Stimulated activated naive B cell treated with anti-CD40 and anti-IgM and Interleukin-4, amounts not matched to agents 10 μg/mL and 1 μg/mL and 100 μg/mL, for 72 hours (primary cell): ENCODE results near the gene TPD52L1.
A peak's percentile ranks its signal among the peaks of the same experiment; 100 is the strongest.
"Not testable (repeated sequence)": the region's sequence is repeated elsewhere in the genome, so short reads cannot be mapped to it uniquely, and the experiment has no call there.

Experiments
- ATAC-seq, 2 donors: fragments of 150-1000 bp; cut with Tn5 transposase; replicated peaks; 2 replicates each; pipeline ENCODE4 v1.10.0; 2021; ENCODE audit warnings: moderate library complexity in 1 of 2
- DNase-seq: peaks from one replicate; pipeline ENCODE4 v3.0.0; 2021
- H3K27ac Mint-ChIP-seq: one replicate; pipeline ENCODE4 v1.8.0; 2022; ENCODE audit warnings: mild to moderate bottlenecking, mixed read lengths
- H3K27me3 Mint-ChIP-seq, 2 donors: one replicate each; pipeline ENCODE4 v1.8.0; 2022; ENCODE audit warnings: mixed read lengths in 2 of 2
- H3K36me3 Mint-ChIP-seq, 2 donors: one replicate each; pipeline ENCODE4 v1.8.0; 2022; ENCODE audit warnings: mixed read lengths in 2 of 2, mild to moderate bottlenecking in 1 of 2
- H3K4me1 Mint-ChIP-seq, 2 donors: one replicate each; pipeline ENCODE4 v1.8.0; 2022; ENCODE audit warnings: mixed read lengths in 2 of 2, mild to moderate bottlenecking in 1 of 2
- H3K4me3 Mint-ChIP-seq, 2 donors: one replicate each; pipeline ENCODE4 v1.8.0; 2022; ENCODE audit warnings: mild to moderate bottlenecking in 2 of 2, mixed read lengths in 2 of 2, moderate library complexity in 1 of 2
- H3K9me3 Mint-ChIP-seq, 2 donors: one replicate each; pipeline ENCODE4 v1.8.0; 2022; ENCODE audit warnings: mixed read lengths in 2 of 2, mild to moderate bottlenecking in 1 of 2

TPD52L1 gene

GRCh38 chr6:125280370-125281035 lies 126.9 kb downstream of the TPD52L1 start:
- H3K27me3 Mint-ChIP-seq, H3K27ac Mint-ChIP-seq, DNase-seq, H3K4me3 Mint-ChIP-seq, ATAC-seq: not testable (repeated sequence)
- peaks cover 78 to 87% of the 10 kb centered on the region in 2 donors for H3K36me3 Mint-ChIP-seq
- H3K4me1 Mint-ChIP-seq, result peaks cover 12 to 35% of the 10 kb centered on the region in 2 donors
- H3K9me3 Mint-ChIP-seq, result peaks cover 17 to 18% of the 10 kb centered on the region in 2 donors

DNA sequence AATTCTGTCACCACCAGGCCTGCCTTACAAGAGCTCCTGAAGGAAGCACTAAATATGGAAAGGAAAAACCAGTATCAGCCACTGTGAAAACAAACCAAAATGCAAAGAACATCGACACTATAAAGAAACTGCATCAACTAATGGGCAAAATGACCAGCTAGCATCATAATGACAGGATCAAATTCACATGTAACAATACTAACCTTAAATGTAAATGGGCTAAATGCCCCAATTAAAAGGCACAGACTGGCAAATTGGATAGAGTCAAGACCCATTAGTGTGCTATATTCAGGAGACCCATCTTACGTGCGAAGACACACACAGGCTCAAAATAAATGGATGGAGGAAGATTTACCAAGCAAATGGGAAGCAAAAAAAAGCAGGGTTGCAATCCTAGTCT lies 128.9 kb downstream of the TPD52L1 start:
- H3K27ac Mint-ChIP-seq, DNase-seq, H3K27me3 Mint-ChIP-seq, ATAC-seq, H3K4me3 Mint-ChIP-seq: not testable (repeated sequence)
- Mint-ChIP-seq H3K9me3 (peaks cover 20 to 22% of the 10 kb centered on the region in 2 donors), H3K36me3 (peaks cover 81 to 90% of the 10 kb centered on the region in 2 donors), H3K4me1 (peaks cover 14 to 37% of the 10 kb centered on the region in 2 donors)

GRCh38 chr6:125285353-125285752 lies 131.8 kb downstream of the TPD52L1 start:
- Mint-ChIP-seq H3K9me3 (peaks cover 25 to 27% of the 10 kb centered on the region in 2 donors), H3K4me1 (peaks cover 12 to 40% of the 10 kb centered on the region in 2 donors), H3K27ac (no peak overlapping the region)

GRCh38 chr6:125285936-125286335 lies 132.4 kb downstream of the TPD52L1 start:
- Mint-ChIP-seq H3K4me1 (peaks cover 12 to 38% of the 10 kb centered on the region in 2 donors), H3K9me3 (peaks cover 23 to 26% of the 10 kb centered on the region in 2 donors), H3K27me3 (no peaks in the 10 kb centered on the region), H3K36me3 (peaks cover 76 to 87% of the 10 kb centered on the region in 2 donors), H3K27ac (no peak overlapping the region), H3K4me3 (no peak overlapping the region)
- no peak for ATAC-seq
- DNase-seq, result no peak

More at GRCh38 chr6:125285353-125285752, 131.8 kb downstream of the TPD52L1 start:
- H3K27me3 Mint-ChIP-seq, result no peaks in the 10 kb centered on the region
- peaks cover 78 to 90% of the 10 kb centered on the region in 2 donors for H3K36me3 Mint-ChIP-seq
- no peak for DNase-seq
- no peak overlapping the region for H3K4me3 Mint-ChIP-seq
- no peak for ATAC-seq

GRCh38 chr6:125287718-125288117 lies 134.1 kb downstream of the TPD52L1 start:
- Mint-ChIP-seq H3K4me1 (peaks cover 12 to 32% of the 10 kb centered on the region in 2 donors), H3K36me3 (peaks cover 68 to 79% of the 10 kb centered on the region in 2 donors), H3K27ac (no peak overlapping the region), H3K9me3 (peaks cover 13 to 17% of the 10 kb centered on the region in 2 donors), H3K27me3 (no peaks in the 10 kb centered on the region), H3K4me3 (no peak overlapping the region)
- ATAC-seq, result no peak
- no peak for DNase-seq

DNA sequence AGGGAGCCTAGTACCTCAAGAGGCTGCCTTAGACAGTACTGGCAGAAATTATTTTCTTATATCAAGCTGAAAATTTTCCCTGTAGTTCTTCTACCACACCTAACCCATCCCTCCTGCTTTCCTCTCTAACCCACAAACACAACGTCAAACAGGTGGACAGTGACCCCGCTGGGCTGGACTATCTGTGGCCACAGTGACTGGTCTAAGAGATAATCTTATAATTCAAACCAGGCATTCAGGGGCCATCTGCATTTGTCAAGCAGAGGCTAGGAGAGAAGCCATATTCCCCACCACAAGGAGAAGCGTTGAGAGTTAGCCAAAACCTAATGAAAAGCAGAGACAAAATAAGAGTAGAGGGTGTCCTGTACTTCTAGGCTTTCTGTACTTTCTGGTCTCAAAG lies 140.0 kb downstream of the TPD52L1 start:
- DNase-seq (no peak), ATAC-seq (no peak)
- Mint-ChIP-seq H3K4me1 (peaks cover 21 to 36% of the 10 kb centered on the region in 2 donors), H3K27ac (no peak overlapping the region), H3K4me3 (no peak overlapping the region), H3K9me3 (no peaks in the 10 kb centered on the region), H3K27me3 (no peaks in the 10 kb centered on the region), H3K36me3 (peaks cover 38 to 61% of the 10 kb centered on the region in 2 donors)

GRCh38 chr6:125294036-125294435 lies 140.5 kb downstream of the TPD52L1 start:
- no peak for DNase-seq
- Mint-ChIP-seq H3K9me3 (no peaks in the 10 kb centered on the region), H3K4me3 (no peak overlapping the region), H3K36me3 (peaks cover 38 to 63% of the 10 kb centered on the region in 2 donors), H3K27ac (no peak overlapping the region), H3K27me3 (no peaks in the 10 kb centered on the region), H3K4me1 (peaks cover 21 to 36% of the 10 kb centered on the region in 2 donors)
- no peak for ATAC-seq

- no peaks in the 10 kb centered on the region for H3K9me3 Mint-ChIP-seq
- no peaks in the 10 kb centered on the region for H3K27me3 Mint-ChIP-seq
- H3K36me3 Mint-ChIP-seq, result peaks cover 40 to 64% of the 10 kb centered on the region in 2 donors
- DNase-seq (no peak), ATAC-seq (no peak)
- no peak overlapping the region for H3K27ac Mint-ChIP-seq
- peaks cover 26 to 42% of the 10 kb centered on the region in 2 donors for H3K4me1 Mint-ChIP-seq
- no peak overlapping the region for H3K4me3 Mint-ChIP-seq
Measured at GRCh38 chr6:125294925-125295324, 141.4 kb downstream of the TPD52L1 start.

DNA sequence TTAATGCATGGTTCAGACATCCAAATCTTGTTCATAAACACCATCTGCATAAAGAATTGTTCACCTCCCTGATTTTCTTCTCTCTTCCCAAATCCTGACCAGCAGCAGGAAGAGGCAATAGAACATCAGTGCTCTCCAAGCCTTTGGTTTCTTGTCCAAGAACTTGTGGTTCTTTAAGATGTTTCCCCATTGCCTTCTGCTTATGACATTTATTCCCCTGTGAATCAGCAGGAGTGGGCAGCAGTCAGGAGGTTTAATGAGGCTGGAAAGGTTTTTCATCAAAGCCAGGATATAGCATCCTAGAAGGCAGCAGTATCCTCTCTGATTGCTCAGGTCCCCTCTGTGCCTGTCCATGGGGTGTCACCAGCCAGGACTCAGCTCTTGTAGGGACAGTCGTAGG lies 142.9 kb downstream of the TPD52L1 start:
- Mint-ChIP-seq H3K4me1 (peaks cover 33 to 54% of the 10 kb centered on the region in 2 donors), H3K36me3 (peaks cover 40 to 63% of the 10 kb centered on the region in 2 donors), H3K27me3 (no peaks in the 10 kb centered on the region), H3K27ac (no peak overlapping the region), H3K4me3 (no peak overlapping the region), H3K9me3 (no peaks in the 10 kb centered on the region)
- no peak for DNase-seq
- no peak for ATAC-seq

- no peak for ATAC-seq
- peaks cover 33 to 51% of the 10 kb centered on the region in 2 donors for H3K4me1 Mint-ChIP-seq
- no peak overlapping the region for H3K27ac Mint-ChIP-seq
- H3K4me3 Mint-ChIP-seq, result no peak overlapping the region
- H3K27me3 Mint-ChIP-seq, result peaks cover 0 to 2% of the 10 kb centered on the region in 2 donors
- peaks cover 26 to 43% of the 10 kb centered on the region in 2 donors for H3K36me3 Mint-ChIP-seq
- DNase-seq, result no peak
- H3K9me3 Mint-ChIP-seq, result no peaks in the 10 kb centered on the region
Measured at GRCh38 chr6:125299257-125299656, 145.7 kb downstream of the TPD52L1 start.

DNA sequence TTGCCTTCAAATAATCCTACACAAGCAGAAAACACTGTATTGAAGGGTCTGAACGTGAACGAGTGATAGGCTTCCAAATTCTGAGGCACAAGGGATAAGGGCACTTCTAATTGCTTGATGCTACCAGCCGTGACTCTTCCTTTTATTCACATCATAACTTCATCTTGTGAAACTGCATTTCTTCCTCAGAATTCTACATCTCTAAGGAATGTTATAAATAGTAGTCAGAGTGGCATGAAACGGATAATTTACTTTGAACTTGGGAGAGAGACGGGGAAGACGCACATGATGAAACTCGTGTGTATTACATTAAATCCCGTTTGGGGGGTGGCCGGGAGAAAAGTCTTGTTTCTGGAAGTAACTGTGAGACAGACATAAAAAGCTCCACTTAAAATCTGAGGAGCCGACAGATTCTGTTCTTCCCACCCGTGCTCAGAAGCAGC lies 147.4 kb downstream of the TPD52L1 start:
- Mint-ChIP-seq H3K4me1 (peaks cover 30 to 45% of the 10 kb centered on the region in 2 donors), H3K36me3 (peaks cover 18 to 34% of the 10 kb centered on the region in 2 donors), H3K27ac (peak overlapping the region; percentile 92), H3K9me3 (peaks cover 0 to 2% of the 10 kb centered on the region in 2 donors), H3K4me3 (peak overlapping the region; percentile 87 to 89), H3K27me3 (peaks cover under 1 to 14% of the 10 kb centered on the region in 2 donors)
- ATAC-seq (no peak), DNase-seq (no peak)

- DNase-seq, result peak; percentile 52
- Mint-ChIP-seq H3K9me3 (peaks cover 0 to 2% of the 10 kb centered on the region in 2 donors), H3K27me3 (peaks cover 7 to 21% of the 10 kb centered on the region in 2 donors), H3K4me1 (peaks cover 25 to 41% of the 10 kb centered on the region in 2 donors), H3K36me3 (peaks cover 18 to 30% of the 10 kb centered on the region in 2 donors), H3K4me3 (peak within 1 kb of the TSS; percentile 87 to 89), H3K27ac (peak within 1 kb of the TSS; percentile 92)
- ATAC-seq, result peak; percentile 83 to 87
Measured at GRCh38 chr6:125301435-125302391, 148.1 kb downstream of the TPD52L1 start, which contains the start of gene HDDC2. TSS of gene HDDC2 (minus strand) at chr6:125301967. CDS start at chr6:125301932, 35 bp downstream.

- Mint-ChIP-seq H3K4me1 (peaks cover 21 to 35% of the 10 kb centered on the region in 2 donors), H3K36me3 (peaks cover 14 to 20% of the 10 kb centered on the region in 2 donors), H3K4me3 (no peak overlapping the region), H3K27ac (no peak overlapping the region), H3K27me3 (peaks cover 11 to 23% of the 10 kb centered on the region in 2 donors), H3K9me3 (peaks cover 0 to 2% of the 10 kb centered on the region in 2 donors)
- DNase-seq (no peak), ATAC-seq (no peak)
Measured at GRCh38 chr6:125302840-125303511, 149.4 kb downstream of the TPD52L1 start.

- Mint-ChIP-seq H3K27me3 (peaks cover 13 to 23% of the 10 kb centered on the region in 2 donors), H3K36me3 (peaks cover 11 to 16% of the 10 kb centered on the region in 2 donors), H3K9me3 (peaks cover 0 to 2% of the 10 kb centered on the region in 2 donors), H3K27ac (no peak overlapping the region), H3K4me1 (peaks cover 19 to 31% of the 10 kb centered on the region in 2 donors), H3K4me3 (no peak overlapping the region)
- no peak for DNase-seq
- ATAC-seq, result no peak
Measured at GRCh38 chr6:125303512-125303854, 149.9 kb downstream of the TPD52L1 start.
